Adrenal gland (tissue), 12 donors: ENCODE results near the gene WBP4. TPM values are rescaled to one million over a fixed set of nuclear protein-coding genes. Genes with fewer than 3 reads are reported as not detected.

Experiments used
- DNase-seq, 7 donors: peaks; one replicate each; pipeline ENCODE4 v3.0.0-alpha.2; 2019 to 2020
- H3K27ac ChIP-seq, 5 donors: fragments of 200-600 bp; sonication (generic) in 4 of 5; 1 replicate in 3 of 5; 2 replicates in 2 of 5; pipeline versions ENCODE4 v1.5.1 to v1.8.0; 2016 to 2020; ENCODE audit warnings: mild to moderate bottlenecking in 1 of 5
- H3K27me3 ChIP-seq: fragments of 200-600 bp; 2 replicates; pipeline ENCODE4 v1.8.0; 2021
- H3K36me3 ChIP-seq, 2 donors: fragments of 200-600 bp; replicated peaks in 1 of 2; 1 replicate in 1 of 2; 2 replicates in 1 of 2; pipeline versions ENCODE4 v1.5.1 to v1.8.0; 2018 to 2022
- H3K4me1 ChIP-seq, 2 donors: fragments of 200-600 bp; replicated peaks in 1 of 2; 1 replicate in 1 of 2; 2 replicates in 1 of 2; pipeline versions ENCODE4 v1.5.1 to v1.8.0; 2018 to 2021
- H3K4me3 ChIP-seq, 4 donors: fragments of 200-600 bp; sonication (generic) in 3 of 4; one replicate each; pipeline ENCODE4 v1.5.1; 2016 to 2018
- H3K9me3 ChIP-seq, 3 donors: fragments of 200-600 bp; sonication (generic) in 1 of 3; replicated peaks in 1 of 3; 1 replicate in 2 of 3; 2 replicates in 1 of 3; pipeline versions ENCODE4 v1.5.1 to v1.8.0; 2016 to 2021
- POLR2A ChIP-seq, 2 donors: fragments of 450-650 bp; IDR thresholded peaks; one replicate each; pipeline ENCODE4 v1.6.1; 2017; ENCODE audit warnings: antibody characterized with exemption in 2 of 2, mild to moderate bottlenecking in 2 of 2, moderate library complexity in 1 of 2
- WGBS, 4 donors: extraction: QIAGEN DNeasy Blood & Tissue Kit in 2 of 4; methylation state at CpG; one replicate each; pipeline versions ENCODE4 v1.1.5 to v1.1.7; 2013 to 2017; 5-methylcytosine and 5-hydroxymethylcytosine counted together
- intact Hi-C, 2 donors: fragments of 100-400 bp; cut with DNase I; formaldehyde crosslinking; loops; one replicate each; pipeline versions ENCODE4 v1.14.1 to v1.15.0; 2022 to 2023
- polyA plus RNA-seq, 3 donors: library from polyadenylated mRNA; stranded (reverse); fragments of 200-250 nt in 2 of 3; fragments of 350-450 nt in 1 of 3; fragmentation: Illumina TruSeq in 1 of 3; extraction: RNeasy Lipid Tissue Mini Kit (QIAGEN cat#74804) in 1 of 3; gene quantifications; one replicate each; pipeline ENCODE4 v1.2.3, GENCODE V29; 2013 to 2014
- total RNA-seq, 9 donors: library from RNA; depleted of rRNA in 4 of 9; stranded (reverse); fragments of >200 nt in 4 of 9; fragments of 120-200 nt in 1 of 9; fragmentation: NEBNext Ultra II Directional in 1 of 9; extraction: Animal tissue kit (Norgen Biotek cat#: 25700) in 1 of 9; gene quantifications; one replicate each; pipeline versions ENCODE4 v1.1.0 to v1.2.4, GENCODE V29; 2013 to 2023
- TF ChIP-seq, protein P1 (sequence below), 6 experiments: fragments of 450-650 bp in 4 of 6; fragments of 200-600 bp in 2 of 6; sonication (generic) in 1 of 6; IDR thresholded peaks; 1 replicate in 5 of 6; 2 replicates in 1 of 6; pipeline versions ENCODE4 v1.5.1 to v1.8.0; 2016 to 2021; ENCODE audit warnings: antibody characterized with exemption in 6 of 6, mild to moderate bottlenecking in 2 of 6, moderate library complexity in 1 of 6
- donor health status: healthy with polysubstance abuse.
- donor health status: Bipolar disorder and iron deficiency.
- donor health status: DM: yes; HTN: yes; CAD: no.
- donor health status: DM: no; HTN: no; CAD: no.
- donor health status: DM: no; HTN: no; CAD: no.
- donor health status: DM: yes; HTN: yes; CAD: no.

WBP4 gene
- total and polyA plus RNA-seq, 12 donors: 8.1 to 28.5 (median 13.4) TPM

DNA sequence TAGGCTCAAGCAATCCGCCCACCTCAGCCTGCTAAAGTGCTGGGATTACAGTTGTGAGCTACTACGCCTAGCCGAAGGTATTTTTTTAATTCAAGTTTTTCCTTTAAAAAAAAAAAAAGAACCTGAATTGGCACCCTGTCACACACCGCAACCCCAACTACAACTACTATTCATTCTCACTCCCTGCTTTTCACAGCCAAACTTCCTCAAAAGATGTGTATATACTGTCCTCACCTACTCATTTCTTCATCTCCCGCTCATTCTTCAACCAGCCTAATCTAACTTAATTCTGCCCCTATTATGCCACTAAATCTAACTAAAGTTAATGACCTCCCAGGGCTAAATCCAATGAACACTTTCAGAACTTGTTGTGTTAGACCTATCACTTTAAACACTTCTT is 12.7 kb upstream of the WBP4 start:
- no peak overlapping the region for H3K27ac ChIP-seq
- WGBS, 4 donors: 92 to 94% (median 93%) methylated on average over 5 of the region's 5 CpGs
- no peaks in the 10 kb centered on the region for H3K27me3 ChIP-seq
- no peaks in the 10 kb centered on the region for H3K9me3 ChIP-seq
- H3K36me3 ChIP-seq: no peaks in the 10 kb centered on the region
- H3K4me1 ChIP-seq: peaks cover 9 to 42% of the 10 kb centered on the region in 2 donors
- TF ChIP-seq, protein P1, sequence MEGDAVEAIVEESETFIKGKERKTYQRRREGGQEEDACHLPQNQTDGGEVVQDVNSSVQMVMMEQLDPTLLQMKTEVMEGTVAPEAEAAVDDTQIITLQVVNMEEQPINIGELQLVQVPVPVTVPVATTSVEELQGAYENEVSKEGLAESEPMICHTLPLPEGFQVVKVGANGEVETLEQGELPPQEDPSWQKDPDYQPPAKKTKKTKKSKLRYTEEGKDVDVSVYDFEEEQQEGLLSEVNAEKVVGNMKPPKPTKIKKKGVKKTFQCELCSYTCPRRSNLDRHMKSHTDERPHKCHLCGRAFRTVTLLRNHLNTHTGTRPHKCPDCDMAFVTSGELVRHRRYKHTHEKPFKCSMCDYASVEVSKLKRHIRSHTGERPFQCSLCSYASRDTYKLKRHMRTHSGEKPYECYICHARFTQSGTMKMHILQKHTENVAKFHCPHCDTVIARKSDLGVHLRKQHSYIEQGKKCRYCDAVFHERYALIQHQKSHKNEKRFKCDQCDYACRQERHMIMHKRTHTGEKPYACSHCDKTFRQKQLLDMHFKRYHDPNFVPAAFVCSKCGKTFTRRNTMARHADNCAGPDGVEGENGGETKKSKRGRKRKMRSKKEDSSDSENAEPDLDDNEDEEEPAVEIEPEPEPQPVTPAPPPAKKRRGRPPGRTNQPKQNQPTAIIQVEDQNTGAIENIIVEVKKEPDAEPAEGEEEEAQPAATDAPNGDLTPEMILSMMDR (IDR thresholded peaks at IDR 0.05): no peak
- TF ChIP-seq POLR2A (IDR thresholded peaks at IDR 0.05): no peak
- H3K4me3 ChIP-seq: no peak overlapping the region
- no peak for DNase-seq
- intact Hi-C loops: no loop called here

DNA sequence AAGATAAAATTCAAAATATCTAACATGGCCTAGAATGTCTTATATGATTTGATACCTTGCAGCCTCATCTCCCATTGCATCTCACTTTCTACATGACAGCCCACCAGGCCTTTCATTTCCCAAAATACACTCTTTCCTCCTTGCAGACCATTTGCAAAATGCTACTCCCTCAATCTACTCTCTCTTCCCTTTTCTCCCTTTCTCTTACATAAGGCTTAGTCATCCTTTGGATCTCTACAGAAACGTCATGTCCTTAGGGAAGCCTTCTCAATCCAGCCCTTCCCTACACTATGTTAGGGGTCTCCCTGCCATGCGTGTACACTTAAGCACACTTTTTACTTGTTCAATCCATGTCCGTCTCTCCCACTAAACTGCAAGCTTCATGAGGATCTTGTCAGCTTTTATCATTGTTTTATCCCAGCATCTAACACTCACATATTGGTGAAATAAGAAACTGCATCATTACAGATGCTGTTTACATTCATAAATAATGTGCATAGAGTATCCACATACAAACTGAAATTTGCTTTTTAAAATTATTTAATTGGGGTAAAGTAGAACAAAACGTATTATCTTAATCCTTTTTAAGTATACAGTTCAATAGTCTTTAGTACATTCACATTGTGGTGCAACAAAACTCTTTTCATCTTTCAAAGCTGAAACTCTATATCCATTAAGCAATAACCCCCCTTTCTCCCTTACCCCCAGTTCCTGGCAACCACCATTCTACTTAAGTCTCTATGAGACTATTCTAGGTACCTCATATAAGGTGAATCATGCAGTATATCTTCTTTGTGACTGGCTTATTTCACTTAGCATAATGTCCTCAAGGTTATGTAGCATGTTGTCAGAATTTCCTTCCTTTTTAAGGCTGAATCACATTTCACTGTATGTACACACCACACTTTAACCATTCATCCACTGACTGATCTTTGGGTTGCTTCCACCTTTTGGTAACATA is 11.5 kb upstream of the WBP4 start:
- 72 to 78% (median 76%) methylated on average over 4 of the region's 4 CpGs for WGBS, 4 donors
- TF ChIP-seq POLR2A (IDR thresholded peaks at IDR 0.05): no peak
- TF ChIP-seq, protein P1 (IDR thresholded peaks at IDR 0.05): no peak
- intact Hi-C loops: loop anchor here in 1 of 2 donors (5.0 to 10.0 kb wide), 2 partner anchors 32 to 75 kb away; partner anchors contain the start of gene ELF1
- DNase-seq: no peak
- Histone ChIP-seq H3K4me1 (peaks cover 18 to 53% of the 10 kb centered on the region in 2 donors), H3K27me3 (no peaks in the 10 kb centered on the region), H3K36me3 (no peaks in the 10 kb centered on the region), H3K4me3 (no peak overlapping the region), H3K27ac (no peak overlapping the region), H3K9me3 (no peaks in the 10 kb centered on the region)

DNA sequence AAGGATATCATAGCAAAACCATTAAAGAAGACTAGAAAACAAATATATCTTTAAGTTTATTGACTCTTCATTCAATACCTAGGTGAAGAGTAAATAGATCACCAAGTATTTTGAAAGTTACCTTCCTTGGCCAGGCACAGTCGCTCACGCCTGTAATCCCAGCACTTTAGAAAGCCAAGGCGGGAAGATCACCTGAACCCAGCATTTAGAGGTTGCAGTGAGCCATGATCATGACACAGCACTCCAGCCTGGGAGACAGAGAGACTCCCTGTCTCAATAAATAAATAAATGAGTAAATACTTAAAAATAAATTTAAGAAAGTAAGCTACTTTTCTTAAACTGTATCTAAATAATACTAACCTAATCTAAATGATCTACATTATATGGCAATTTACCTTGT is 8.9 kb upstream of the WBP4 start:
- WGBS, 4 donors: 89 to 98% (median 96%) methylated on average over 3 of the region's 3 CpGs
- no peaks in the 10 kb centered on the region for H3K36me3 ChIP-seq
- no peak overlapping the region for H3K4me3 ChIP-seq
- no peak overlapping the region for H3K27ac ChIP-seq
- peaks cover 30 to 80% of the 10 kb centered on the region in 2 donors for H3K4me1 ChIP-seq
- intact Hi-C loops: loop anchor here in 1 of 2 donors (5.0 to 10.0 kb wide), 2 partner anchors 35 to 78 kb away; partner anchors contain the start of gene ELF1
- no peaks in the 10 kb centered on the region for H3K27me3 ChIP-seq
- TF ChIP-seq, protein P1 (IDR thresholded peaks at IDR 0.05): no peak
- TF ChIP-seq POLR2A (IDR thresholded peaks at IDR 0.05): no peak
- no peak for DNase-seq
- H3K9me3 ChIP-seq: no peaks in the 10 kb centered on the region

DNA sequence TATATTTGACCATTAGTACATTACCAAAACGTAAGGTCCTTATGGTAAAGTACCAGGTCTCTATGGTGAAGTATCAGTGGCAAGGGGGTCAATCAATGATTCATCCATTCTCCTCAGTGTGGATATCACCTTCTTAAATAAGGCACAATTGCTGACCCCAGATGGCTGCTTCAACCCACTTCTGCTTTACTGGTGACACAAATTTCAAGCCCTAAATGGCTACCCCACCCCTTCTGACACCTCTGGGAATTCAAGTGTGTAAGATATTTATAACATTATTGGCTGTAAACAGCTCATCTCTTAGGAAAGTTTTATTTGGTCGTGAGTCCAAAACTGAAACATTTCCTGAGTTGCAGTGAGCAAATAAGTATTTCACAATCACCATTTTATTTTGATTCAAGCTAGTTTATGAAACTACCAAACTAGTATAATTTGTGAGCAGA is 7.9 kb upstream of the WBP4 start:
- no peak for TF ChIP-seq POLR2A (IDR thresholded peaks at IDR 0.05)
- TF ChIP-seq, protein P1 (IDR thresholded peaks at IDR 0.05): no peak
- intact Hi-C loops: loop anchor here in 1 of 2 donors (5.0 to 10.0 kb wide), 2 partner anchors 36 to 79 kb away; partner anchors contain the start of gene ELF1
- DNase-seq: peak in 1 of 7 donors; percentile 30
- H3K27me3 ChIP-seq: no peaks in the 10 kb centered on the region
- H3K4me1 ChIP-seq: peaks cover 39 to 88% of the 10 kb centered on the region in 2 donors
- H3K4me3 ChIP-seq: no peak overlapping the region
- no peaks in the 10 kb centered on the region for H3K36me3 ChIP-seq
- H3K27ac ChIP-seq: peak overlapping the region in 4 of 5 donors; percentile 26 to 64 (median 42)
- H3K9me3 ChIP-seq: no peaks in the 10 kb centered on the region
- 22 to 45% (median 37%) methylated on average over 2 of the region's 2 CpGs for WGBS, 4 donors
